ENCODE results near the gene C21orf58.

C21orf58 gene

DNA sequence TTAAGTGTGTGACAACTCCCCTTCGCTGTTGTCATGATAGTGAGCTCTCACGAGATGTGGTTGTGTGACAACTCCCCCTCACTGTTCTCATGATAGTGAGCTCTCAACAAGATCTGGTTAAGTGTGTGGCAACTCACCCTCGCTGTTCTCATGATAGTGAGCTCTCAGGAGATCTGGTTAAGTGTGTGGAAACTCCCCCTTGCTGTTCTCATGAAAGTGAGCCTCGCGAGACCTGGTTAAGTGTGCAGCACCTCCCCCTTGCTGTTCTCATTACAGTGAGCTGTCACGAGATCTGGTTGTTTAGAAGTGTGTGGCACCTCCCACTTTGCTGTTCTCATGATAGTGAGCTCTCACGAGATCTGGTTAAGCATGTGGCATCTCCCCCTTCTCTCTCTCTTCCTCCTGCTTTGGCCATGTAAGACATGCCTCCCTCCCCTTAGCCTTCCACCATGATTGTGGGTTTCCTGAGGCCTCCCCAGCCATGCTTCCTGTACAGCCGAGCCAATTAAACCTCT is 70.0 kb downstream of the C21orf58 start:
- TF ChIP-seq, protein P1, sequence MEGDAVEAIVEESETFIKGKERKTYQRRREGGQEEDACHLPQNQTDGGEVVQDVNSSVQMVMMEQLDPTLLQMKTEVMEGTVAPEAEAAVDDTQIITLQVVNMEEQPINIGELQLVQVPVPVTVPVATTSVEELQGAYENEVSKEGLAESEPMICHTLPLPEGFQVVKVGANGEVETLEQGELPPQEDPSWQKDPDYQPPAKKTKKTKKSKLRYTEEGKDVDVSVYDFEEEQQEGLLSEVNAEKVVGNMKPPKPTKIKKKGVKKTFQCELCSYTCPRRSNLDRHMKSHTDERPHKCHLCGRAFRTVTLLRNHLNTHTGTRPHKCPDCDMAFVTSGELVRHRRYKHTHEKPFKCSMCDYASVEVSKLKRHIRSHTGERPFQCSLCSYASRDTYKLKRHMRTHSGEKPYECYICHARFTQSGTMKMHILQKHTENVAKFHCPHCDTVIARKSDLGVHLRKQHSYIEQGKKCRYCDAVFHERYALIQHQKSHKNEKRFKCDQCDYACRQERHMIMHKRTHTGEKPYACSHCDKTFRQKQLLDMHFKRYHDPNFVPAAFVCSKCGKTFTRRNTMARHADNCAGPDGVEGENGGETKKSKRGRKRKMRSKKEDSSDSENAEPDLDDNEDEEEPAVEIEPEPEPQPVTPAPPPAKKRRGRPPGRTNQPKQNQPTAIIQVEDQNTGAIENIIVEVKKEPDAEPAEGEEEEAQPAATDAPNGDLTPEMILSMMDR (IDR thresholded peaks at IDR 0.05; ENCODE audit: low read depth, low read length, missing control alignments) = no peak
- DNase-seq (ENCODE audit: low read depth) = peak; percentile 63
- no peak overlapping the region for H3K4me3 ChIP-seq (ENCODE audit: low read depth, low read length)

DNA sequence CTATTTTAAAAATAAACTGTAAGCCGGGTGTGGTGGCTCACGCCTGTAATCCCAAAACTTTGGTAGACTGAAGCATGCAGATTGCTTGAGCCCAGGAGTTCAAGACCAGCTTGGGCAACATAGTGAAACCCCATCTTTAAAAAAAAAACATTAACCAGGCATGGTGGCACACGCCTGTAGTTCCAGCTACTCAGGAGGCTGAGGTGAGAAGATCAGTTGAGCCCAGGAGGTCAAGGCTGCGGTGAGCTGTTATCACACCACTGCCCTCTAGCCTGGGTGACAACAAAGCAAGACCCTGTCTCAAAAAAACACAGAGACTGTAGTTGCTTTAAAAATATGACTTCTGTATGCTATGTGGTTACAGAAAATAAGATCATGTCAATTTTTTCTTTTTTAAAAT is 70.8 kb downstream of the C21orf58 start:
- DNase-seq (ENCODE audit: low read depth) = no peak

More for the DNA sequence above, 70.8 kb downstream of the C21orf58 start:
- TF ChIP-seq, protein P1 (IDR thresholded peaks at IDR 0.05; ENCODE audit: low read depth, low read length, missing control alignments) = no peak
- no peak overlapping the region for H3K4me3 ChIP-seq (ENCODE audit: low read depth, low read length)

Measured in GM12864 (cell line).